Measurements from ENCODE around the gene CCR3.

CCR3 gene

GRCh38 chr3:46209053-46209452 lies 33.2 kb upstream of the CCR3 start:
- no peak for DNase-seq (ENCODE audit: low read depth)
- H3K4me3 ChIP-seq (replicated peaks; ENCODE audit: low read depth, low read length) = no peak overlapping the region
- no peak for TF ChIP-seq CTCF (IDR thresholded peaks at IDR 0.05; ENCODE audit: low read length, missing control alignments)

DNA sequence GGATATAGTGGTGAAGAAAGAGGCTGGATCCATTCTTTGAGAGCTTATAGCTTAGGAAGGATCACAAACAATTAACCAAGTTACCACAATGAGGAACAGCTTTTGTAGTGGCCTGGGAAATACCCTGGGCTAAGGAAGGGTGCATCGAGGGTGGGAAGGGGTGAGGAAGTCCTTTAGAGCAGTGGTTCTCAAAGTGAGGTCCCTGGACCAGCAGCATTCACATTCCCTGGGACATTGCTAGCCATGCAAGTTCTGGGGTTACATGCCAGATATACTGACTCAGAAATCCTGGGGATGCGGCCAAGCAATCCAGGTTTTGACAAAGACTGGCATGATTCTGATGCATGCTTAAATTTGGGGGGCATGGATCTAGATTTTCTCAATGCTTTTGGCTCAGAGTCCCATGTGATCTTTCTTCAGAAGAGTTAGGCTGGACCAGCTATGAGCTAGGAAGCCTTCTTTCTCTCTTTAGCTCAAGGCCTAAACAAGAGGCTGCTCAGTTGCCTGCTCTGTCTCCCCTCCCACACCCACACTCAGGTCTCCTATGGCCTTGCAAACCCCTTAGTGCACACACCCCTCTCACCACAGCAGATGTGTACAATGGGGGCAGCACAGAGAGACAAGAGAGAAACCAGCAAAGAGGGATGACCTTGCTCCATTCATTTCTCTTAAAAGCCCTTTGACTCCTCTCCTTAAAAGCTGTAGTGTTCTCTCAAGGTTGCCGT lies 32.4 kb upstream of the CCR3 start:
- no peak for DNase-seq (ENCODE audit: low read depth)
- no peak overlapping the region for H3K4me3 ChIP-seq (replicated peaks; ENCODE audit: low read depth, low read length)
- no peak for TF ChIP-seq CTCF (IDR thresholded peaks at IDR 0.05; ENCODE audit: low read length, missing control alignments)

DNA sequence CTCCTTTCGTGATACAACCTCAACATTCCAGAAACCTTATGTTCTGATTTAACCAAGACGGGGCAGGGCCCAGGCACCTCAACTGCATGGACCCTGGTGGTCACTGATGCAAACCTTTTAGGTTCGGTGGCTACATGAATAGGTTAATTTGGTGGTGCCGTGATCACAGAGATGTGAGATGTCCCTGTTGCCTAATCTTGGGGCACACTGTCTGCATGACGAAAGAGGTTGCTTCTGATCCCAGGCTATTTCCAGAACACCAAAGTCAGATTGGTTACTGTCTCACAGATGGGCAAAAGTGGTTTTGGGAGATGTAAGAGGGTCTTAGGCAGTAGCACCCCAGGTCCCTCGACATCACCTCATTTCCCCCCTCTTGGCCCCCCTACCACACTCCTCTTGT lies 30.2 kb upstream of the CCR3 start:
- TF ChIP-seq CTCF (IDR thresholded peaks at IDR 0.05; ENCODE audit: low read length, missing control alignments) = no peak
- no peak overlapping the region for H3K4me3 ChIP-seq (replicated peaks; ENCODE audit: low read depth, low read length)
- no peak for DNase-seq (ENCODE audit: low read depth)

GRCh38 chr3:46213201-46213600 lies 29.1 kb upstream of the CCR3 start:
- no peak for DNase-seq (ENCODE audit: low read depth)
- no peak for TF ChIP-seq CTCF (IDR thresholded peaks at IDR 0.05; ENCODE audit: low read length, missing control alignments)
- no peak overlapping the region for H3K4me3 ChIP-seq (replicated peaks; ENCODE audit: low read depth, low read length)

GRCh38 chr3:46214751-46215352 lies 27.4 kb upstream of the CCR3 start:
- no peak for DNase-seq (ENCODE audit: low read depth)
- no peak overlapping the region for H3K4me3 ChIP-seq (replicated peaks; ENCODE audit: low read depth, low read length)
- no peak for TF ChIP-seq CTCF (IDR thresholded peaks at IDR 0.05; ENCODE audit: low read length, missing control alignments)

GRCh38 chr3:46215810-46216414 lies 26.3 kb upstream of the CCR3 start:
- DNase-seq (ENCODE audit: low read depth) = no peak
- no peak for TF ChIP-seq CTCF (IDR thresholded peaks at IDR 0.05; ENCODE audit: low read length, missing control alignments)
- H3K4me3 ChIP-seq (replicated peaks; ENCODE audit: low read depth, low read length) = no peak overlapping the region

Measured in fibroblast of pulmonary artery (primary cell).